ENCODE results near the gene CPT1B.

- TF ChIP-seq SIX5 (IDR thresholded peaks at IDR 0.05; ENCODE audit: low read depth, low read length), result no peak
- no peak for TF ChIP-seq TAF1 (IDR thresholded peaks at IDR 0.05; ENCODE audit: low read depth, low read length)
- no peak for TF ChIP-seq E2F6 (IDR thresholded peaks at IDR 0.05)
- TF ChIP-seq RAD21 (IDR thresholded peaks at IDR 0.05 in 1 of 2, conservative IDR thresholded peaks at IDR 0.05 in 1 of 2; ENCODE audit: low read depth in 2 of 2, low read length in 2 of 2), result no peak
- no peak for TF ChIP-seq SP4 (IDR thresholded peaks at IDR 0.05; ENCODE audit: low read length)
Observed at GRCh38 chr22:50560034-50560433, 18.2 kb downstream of the CPT1B start.
